Stimulated activated CD8-positive, alpha-beta memory T cell treated with anti-CD3 and anti-CD28 coated beads, Interleukin-15, amount 100 ng/mL, for 24 hours (primary cell): ENCODE results near the gene KCNG2.

ENCODE experiments used
- DNase-seq: peaks from one replicate; pipeline ENCODE4 v3.0.0-alpha.2; 2020; ENCODE audit warnings: low read depth

KCNG2 gene

DNA sequence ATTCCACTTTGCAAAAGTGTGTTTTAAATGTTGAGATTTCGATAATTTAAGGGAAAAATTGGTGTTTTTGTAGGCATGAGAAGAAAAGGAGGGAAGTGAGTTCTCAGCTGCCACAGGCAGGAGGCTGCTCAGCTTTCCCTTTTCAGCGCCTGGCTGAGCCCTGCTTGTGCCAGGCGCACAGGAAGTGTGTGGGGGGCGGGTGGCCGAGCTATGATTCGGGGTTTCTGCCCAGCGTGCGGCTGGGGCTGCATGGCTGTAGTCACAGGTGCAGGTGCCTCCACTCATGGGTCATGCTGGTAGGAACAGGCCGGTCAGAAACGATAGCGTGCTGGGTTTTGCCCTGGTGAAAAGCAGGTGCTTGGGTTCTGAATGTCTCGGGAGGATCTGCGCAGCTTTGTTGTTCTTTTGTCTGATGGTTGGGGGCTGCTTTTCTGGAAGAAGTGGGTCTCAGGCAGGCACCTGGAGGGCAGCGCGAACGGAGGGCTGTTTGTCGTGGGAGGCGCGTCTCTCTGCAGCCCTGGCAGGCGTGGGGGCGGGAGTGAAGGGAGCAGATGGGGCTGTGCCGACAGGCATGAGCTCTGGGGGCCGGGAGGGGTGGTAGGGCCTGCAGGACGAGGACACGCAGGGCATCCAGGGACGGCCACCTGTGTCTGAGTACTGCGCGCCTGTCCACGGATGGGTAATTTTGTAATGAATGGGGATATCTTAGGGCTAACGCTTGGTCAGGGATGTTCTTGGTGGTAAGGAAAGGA, 2.1 kb downstream of the KCNG2 start:
- DNase-seq: no peak

- no peak for DNase-seq
These were observed 2.8 kb downstream of the KCNG2 start for GRCh38 chr18:79800371-79801180.

DNA sequence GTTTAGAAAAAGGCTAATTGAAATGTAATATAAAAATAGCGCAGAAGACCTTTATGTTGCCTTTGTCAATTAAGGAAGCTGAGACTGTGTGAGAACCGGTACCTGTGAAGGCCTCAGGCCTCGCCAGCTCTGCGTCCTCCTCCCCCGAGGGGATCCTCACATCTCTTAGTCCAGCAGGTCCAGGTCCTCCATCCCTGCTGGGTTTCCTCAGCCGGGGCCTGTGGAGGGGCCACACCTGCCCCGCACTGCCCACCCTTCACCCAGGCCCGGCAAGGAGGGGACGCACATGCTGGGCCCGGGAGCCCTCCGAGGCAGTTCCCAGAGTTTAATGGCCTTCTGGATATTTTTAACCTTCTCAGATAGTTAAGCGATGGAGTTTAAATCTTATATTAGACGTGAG, 3.5 kb downstream of the KCNG2 start:
- DNase-seq: no peak

DNA sequence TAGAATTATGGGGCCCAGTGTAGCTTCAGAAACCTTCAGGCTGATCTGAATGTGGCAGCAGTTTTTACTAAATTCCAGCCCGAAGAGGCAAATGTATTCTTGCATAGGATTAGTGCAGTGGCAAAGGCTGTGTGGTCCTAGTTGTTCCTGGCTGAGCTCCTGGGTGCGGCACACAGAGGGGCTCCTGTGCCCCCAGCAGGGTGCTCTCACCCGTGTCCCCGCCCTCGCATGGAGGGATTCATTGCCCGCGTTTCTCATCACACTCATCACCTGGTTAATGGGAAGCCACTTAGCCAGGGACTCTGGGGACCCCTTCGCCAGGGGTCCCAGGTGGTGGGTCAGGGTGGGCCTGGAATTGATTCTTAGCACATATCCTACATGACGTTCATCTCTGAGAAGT, 3.9 kb downstream of the KCNG2 start:
- DNase-seq: no peak

- no peak for DNase-seq
These were observed 4.6 kb downstream of the KCNG2 start for GRCh38 chr18:79802298-79802697.

GRCh38 chr18:79803611-79804051, 5.9 kb downstream of the KCNG2 start:
- DNase-seq: no peak

- DNase-seq: no peak
These were observed 6.5 kb downstream of the KCNG2 start for GRCh38 chr18:79804130-79804787.

GRCh38 chr18:79805211-79805887, 7.6 kb downstream of the KCNG2 start:
- DNase-seq: no peak

DNA sequence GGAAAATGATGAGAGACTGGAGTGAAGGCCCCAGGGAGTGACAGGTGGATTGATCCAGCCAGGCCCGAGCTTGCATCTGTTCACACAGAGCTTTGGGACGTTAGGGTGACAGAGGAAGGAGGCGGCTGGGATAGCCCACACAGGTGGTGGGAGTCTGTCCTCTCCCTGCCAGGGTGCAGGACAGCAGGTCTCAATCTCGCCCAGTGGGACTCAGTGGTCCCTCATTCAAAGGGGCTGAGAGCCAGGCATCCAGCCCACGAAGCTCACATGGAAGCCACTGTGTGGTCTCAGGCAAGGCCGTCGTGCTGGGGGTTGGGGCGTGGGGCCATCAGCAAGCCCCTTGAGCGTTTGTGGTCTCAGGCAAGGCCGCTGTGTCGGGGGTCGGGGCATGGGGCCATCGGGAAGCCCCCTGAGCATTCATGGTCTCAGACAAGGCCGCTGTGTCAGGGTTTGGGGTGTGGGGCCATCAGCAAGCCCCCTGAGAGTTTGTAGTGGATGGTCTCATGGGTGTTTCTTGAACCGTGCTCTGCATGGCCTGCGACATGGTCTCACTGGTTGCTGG, 8.3 kb downstream of the KCNG2 start:
- no peak for DNase-seq

DNA sequence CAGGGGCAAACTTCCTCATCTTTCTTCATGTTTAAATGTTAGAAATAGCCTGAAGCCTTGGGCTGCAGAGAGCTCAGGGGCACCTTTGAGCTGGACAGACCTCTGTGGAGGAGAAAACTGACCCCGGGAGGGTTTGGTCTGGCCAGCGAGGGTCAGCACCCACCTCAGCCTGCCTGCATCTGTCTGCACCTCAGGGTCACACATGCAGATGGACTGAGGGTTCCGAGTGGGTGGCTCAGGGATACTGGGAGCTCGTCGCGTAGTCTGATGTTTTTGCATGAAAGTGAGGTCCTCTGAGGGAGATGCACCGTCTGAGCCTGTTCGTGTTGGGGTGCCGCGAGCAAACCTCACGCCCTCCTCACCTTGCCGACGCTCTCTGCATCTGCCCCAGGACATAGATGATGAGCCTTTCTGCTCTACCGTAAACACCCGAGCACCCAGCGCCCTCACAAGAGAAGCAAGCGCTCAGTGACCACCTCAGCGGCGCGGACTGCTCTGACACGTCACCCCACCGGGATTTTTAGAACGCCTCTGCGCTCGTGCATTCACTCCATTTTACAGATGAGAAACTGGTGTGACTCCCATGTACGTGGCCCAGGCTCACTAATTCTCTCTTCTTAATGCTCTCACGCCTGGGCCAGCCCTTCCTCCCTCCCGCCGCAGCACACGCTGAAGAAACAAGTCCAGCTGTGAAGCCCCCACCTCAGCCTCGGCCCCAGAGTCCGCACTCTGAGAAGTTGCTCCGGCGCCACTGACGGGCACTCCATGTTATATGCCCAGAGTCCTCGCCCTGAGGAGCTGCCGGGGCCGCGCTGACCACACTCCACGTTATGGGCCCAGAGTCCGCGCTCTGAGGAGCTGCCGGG, 9.5 kb downstream of the KCNG2 start:
- no peak for DNase-seq

GRCh38 chr18:79809482-79810192, 11.9 kb downstream of the KCNG2 start:
- DNase-seq: no peak

DNA sequence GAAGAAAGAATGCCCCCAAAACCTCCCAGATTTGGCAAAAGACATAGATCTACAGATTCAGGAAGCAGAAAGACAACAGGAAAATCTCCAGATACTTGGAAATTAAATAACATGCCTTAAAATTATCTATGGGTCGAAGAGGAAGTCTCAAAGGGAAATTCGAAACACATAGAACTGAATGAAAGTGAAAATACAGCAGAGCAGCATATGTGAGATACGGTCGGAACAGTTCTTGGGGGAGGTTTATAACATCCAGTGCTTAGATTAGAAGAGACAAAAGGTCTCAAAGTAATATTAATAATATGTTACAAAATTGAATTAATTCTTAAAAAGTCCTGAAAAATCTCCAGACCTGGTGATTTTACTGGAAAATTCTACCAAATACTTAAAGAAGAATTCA, 14.3 kb downstream of the KCNG2 start:
- no peak for DNase-seq

DNA sequence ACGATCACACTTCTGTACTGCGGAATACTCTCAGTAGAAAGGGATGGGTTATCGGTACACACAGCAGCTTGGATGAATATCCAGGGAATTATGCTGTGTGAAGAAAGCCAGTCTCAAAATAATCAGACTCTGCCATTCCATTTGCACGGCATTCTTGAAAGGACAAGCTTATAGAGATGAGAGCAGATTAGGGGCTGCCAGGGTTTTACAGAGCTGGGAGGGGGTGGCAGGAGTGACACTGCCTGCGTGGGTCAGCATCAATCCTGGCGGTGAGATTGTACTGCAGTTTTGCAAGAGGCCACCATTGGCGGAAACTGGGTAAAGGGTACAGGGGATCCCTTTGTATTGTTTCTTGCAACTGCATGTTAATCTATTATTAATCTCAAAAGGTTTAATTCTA, 16.6 kb downstream of the KCNG2 start:
- no peak for DNase-seq

DNA sequence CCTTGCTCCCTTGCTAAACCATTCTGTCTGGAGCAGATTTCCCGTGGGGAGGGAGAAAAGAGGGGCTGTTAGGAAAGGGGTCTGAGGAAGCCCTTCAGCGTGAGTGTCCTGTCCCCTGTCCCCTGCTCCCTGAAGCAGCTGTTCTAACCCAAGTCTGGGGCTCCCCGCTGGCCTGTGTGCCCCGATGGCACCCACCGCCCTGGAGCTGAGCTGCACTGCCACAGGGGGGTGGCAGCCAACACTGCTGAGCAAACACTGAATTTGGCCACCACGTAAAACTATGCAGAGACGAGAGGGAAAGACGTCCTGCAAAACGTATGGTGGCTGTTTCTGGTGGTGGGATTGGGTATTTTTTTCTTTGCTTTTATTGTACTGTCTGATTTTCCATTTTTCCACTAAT, 17.9 kb downstream of the KCNG2 start:
- DNase-seq: no peak

DNA sequence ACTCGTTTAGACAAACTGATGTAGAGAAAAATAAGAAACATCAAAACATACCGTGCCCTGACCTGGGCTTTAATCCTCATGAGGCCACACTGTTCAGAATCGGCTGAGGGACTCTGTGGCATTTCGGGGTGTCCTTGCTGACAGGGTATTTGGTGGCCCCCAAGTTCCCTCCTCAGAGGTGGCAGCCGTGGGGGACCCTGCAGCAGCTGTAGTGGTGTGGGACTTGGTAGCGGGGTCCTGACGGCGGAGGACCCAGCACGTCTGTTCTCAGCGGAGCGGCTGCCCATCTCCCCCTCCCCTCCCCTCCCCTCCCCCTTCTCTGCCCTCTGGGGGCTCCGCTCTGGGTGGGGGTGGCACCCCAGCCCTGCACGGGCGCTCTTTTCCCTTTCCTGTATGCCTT, 18.4 kb downstream of the KCNG2 start:
- DNase-seq: no peak

GRCh38 chr18:79816981-79817606, 19.4 kb downstream of the KCNG2 start:
- DNase-seq: no peak

- no peak for DNase-seq
These were observed 19.9 kb downstream of the KCNG2 start for GRCh38 chr18:79817607-79817998.

DNA sequence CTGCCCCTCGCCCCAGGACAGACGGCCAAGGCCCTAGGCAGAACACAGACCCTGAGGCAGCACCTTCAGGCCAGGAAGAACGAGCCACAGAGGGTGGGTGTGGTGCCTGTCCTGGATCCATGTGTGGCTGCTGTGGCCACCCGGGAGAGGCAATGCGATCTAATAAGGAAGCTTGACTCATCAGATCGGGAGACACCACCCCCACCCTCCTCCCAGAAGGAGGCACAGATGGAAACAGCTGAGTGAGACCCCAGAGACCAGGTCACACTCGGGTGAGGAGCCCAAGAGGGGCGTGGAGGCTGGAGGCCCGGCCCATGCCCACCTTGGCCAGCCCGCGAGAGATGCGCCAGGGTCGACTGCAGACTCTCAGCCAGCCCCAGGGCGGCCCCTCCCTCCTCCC, 20.3 kb downstream of the KCNG2 start:
- DNase-seq: no peak

DNA sequence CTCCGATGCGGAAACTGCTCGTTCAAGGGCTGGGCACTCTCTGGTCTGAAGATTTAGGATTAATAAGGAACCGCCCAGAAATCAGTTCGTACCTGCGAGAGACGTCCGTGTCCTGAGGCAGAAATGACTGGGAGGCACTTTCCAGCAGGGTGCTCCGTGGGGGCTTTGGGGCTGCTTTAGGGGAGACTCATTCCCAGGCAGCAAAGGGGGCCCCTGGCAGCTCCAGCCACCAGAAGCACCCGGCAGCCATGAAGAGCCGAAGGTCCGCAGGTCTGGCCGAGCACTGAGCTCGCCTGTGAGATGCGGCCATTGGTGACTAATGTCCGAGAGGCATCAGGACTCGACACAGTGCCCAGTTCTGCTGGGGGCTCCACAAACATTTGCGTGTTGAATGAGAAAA, 20.9 kb downstream of the KCNG2 start:
- DNase-seq: no peak
